Right cardiac atrium (tissue), 5 donors: Measurements from ENCODE around the gene SLAMF6. TPM values are rescaled to one million over a fixed set of nuclear protein-coding genes. Genes with fewer than 3 reads are reported as not detected.
"Not testable (repeated sequence)": the region's sequence is repeated elsewhere in the genome, so short reads cannot be mapped to it uniquely, and the experiment has no call there.

Experiments
- ATAC-seq, 2 donors: fragments of 200-7000 bp; cut with Tn5 transposase; one replicate each; pipeline versions ENCODE4 v1.8.0 to v1.9.1; 2020; ENCODE audit warnings: moderate library complexity in 2 of 2, mild to moderate bottlenecking in 1 of 2
- DNase-seq, 3 donors: peaks; one replicate each; pipeline ENCODE4 v3.0.0-alpha.2; 2020
- H3K27ac ChIP-seq: one replicate; pipeline ENCODE4 v1.5.1; 2013; ENCODE audit warnings: mild to moderate bottlenecking, low read length, control low read depth, moderate library complexity
- H3K27me3 ChIP-seq: one replicate; pipeline ENCODE4 v1.6.1; 2013; ENCODE audit not compliant: control insufficient read depth, insufficient read depth
- H3K4me1 ChIP-seq: one replicate; pipeline ENCODE4 v1.6.1; 2013; ENCODE audit warnings: low read length; ENCODE audit not compliant: control insufficient read depth, insufficient read depth
- H3K4me3 ChIP-seq: one replicate; pipeline ENCODE4 v1.5.1; 2013; ENCODE audit warnings: low read length, control low read depth
- H3K9me3 ChIP-seq: one replicate; pipeline ENCODE4 v1.6.1; 2013; ENCODE audit warnings: low read length; ENCODE audit not compliant: control insufficient read depth
- WGBS: extraction: QIAGEN DNeasy Blood & Tissue Kit; methylation state at CpG from one replicate; pipeline ENCODE4 v1.1.7; 2013; 5-methylcytosine and 5-hydroxymethylcytosine counted together
- intact Hi-C, 4 donors: fragments of 100-400 bp; cut with DNase I; formaldehyde crosslinking; loops; one replicate each; pipeline versions ENCODE4 v1.11.0 to v1.14.0; 2022 to 2023
- polyA plus RNA-seq: library from polyadenylated mRNA; stranded (reverse); fragments of 200-250 nt; gene quantifications from one replicate; pipeline ENCODE4 v1.2.3, GENCODE V29; 2013
- total RNA-seq, 4 donors: library from RNA; stranded (reverse); fragmentation: NEBNext Ultra II Directional; extraction: Animal tissue kit (Norgen Biotek cat#: 25700); gene quantifications; one replicate each; pipeline ENCODE4 v1.2.1, GENCODE V29; 2021
- donor health status: healthy with polysubstance abuse.
- donor health status: DM: no; HTN: yes; CAD: no.
- donor health status: DM: no; HTN: no; CAD: no.
- donor health status: DM: no; HTN: yes; CAD: no; lungs with severe emphysema.
- donor health status: DM: yes; HTN: yes; CAD: no.

The SLAMF6 gene
- total and polyA plus RNA-seq, 5 donors: 0.34 to 0.66 (median 0.42) TPM

GRCh38 chr1:160486453-160486852, 36.6 kb downstream of the SLAMF6 start:
- H3K9me3 ChIP-seq: no peaks in the 10 kb centered on the region
- 50% methylated on average over 4 of the region's 4 CpGs for WGBS
- intact Hi-C loops: no loop called here
- ATAC-seq (no peak), DNase-seq (no peak)
- H3K4me1 ChIP-seq: no peaks in the 10 kb centered on the region
- H3K27ac ChIP-seq: no peak overlapping the region
- H3K27me3 ChIP-seq: no peaks in the 10 kb centered on the region
- no peak overlapping the region for H3K4me3 ChIP-seq

DNA sequence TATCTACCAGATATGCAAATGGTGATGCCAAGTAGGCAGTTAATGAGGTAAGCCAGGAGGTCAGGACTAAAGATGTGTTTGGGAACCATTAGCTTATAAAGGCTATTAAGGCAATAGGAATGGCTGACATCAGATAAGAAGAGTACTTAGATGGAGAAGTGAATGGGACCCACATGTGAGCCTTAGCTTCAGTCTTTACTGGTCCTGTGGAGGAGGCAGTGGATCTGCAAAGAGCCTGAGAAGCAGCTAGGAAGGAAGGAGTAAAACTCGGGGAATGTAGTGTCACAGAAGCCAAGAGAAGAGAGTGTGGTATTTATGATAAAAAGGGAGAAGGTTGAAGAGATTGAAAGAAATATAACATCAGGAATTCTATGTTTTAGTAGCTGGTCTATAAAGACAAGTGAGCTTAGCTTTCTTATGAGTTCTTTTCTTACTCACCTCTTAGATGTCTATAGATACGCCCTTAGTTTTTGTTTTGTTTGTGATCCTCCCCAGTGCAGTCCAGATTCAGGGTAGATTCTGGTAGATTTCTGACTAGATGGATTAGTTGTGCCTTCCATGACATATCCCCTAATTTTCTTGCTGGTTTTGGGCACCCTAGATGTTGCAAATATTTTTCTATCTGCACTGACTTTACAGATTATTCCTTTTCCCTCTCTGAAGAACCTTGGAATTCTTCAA, 39.4 kb downstream of the SLAMF6 start:
- WGBS: 75% methylated on average over 2 of the region's 2 CpGs
- no peaks in the 10 kb centered on the region for H3K9me3 ChIP-seq
- H3K4me3 ChIP-seq: no peak overlapping the region
- no peaks in the 10 kb centered on the region for H3K4me1 ChIP-seq
- no peak overlapping the region for H3K27ac ChIP-seq
- intact Hi-C loops: no loop called here
- no peaks in the 10 kb centered on the region for H3K27me3 ChIP-seq
- no peak for DNase-seq
- ATAC-seq: no peak

DNA sequence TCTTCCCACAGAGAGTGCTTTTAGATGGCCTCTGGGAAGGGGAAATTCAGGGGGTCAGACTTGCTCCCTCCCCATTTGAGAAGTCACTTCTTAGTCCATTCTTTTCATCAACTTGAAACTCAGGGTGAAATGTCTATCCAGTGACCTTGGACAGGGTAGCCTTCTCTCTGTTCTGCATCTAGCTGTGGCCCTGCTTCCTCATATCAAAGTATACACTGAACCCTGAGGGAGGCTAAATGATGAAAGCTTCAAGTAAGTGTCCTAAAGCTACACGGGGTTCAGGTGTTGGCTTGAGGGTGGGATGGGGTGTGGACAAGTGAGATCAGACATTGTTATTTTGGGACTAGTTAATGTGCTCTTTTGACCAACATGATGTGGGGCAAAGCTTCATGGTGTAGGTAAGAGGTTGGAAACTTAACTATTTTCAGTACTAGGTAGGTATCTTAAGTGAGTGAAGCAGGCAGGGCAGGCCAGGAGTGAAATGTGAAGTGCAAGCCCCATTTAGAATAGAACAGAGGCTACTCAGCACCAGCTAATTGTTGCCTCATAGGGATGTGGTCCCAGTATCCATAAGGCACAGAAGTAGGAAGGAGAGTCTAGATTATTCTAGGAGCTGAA, 41.0 kb downstream of the SLAMF6 start:
- Histone ChIP-seq H3K4me3 (no peak overlapping the region), H3K27me3 (no peaks in the 10 kb centered on the region), H3K4me1 (no peaks in the 10 kb centered on the region), H3K9me3 (no peaks in the 10 kb centered on the region), H3K27ac (no peak overlapping the region)
- no peak for DNase-seq
- intact Hi-C loops: no loop called here
- ATAC-seq: no peak
- 57% methylated on average over 1 of the region's 1 CpG for WGBS

GRCh38 chr1:160480781-160481180, 42.3 kb downstream of the SLAMF6 start:
- intact Hi-C loops, H3K4me1 ChIP-seq, H3K4me3 ChIP-seq, ATAC-seq, DNase-seq, H3K27me3 ChIP-seq, H3K9me3 ChIP-seq, H3K27ac ChIP-seq: not testable (repeated sequence)
- WGBS: 82% methylated on average over 7 of the region's 7 CpGs

- DNase-seq, H3K9me3 ChIP-seq, H3K27ac ChIP-seq, H3K4me1 ChIP-seq, H3K27me3 ChIP-seq, H3K4me3 ChIP-seq, intact Hi-C loops, ATAC-seq: not testable (repeated sequence)
- WGBS: 78% methylated on average over 6 of the region's 6 CpGs
Measured at GRCh38 chr1:160479091-160479490, 44.0 kb downstream of the SLAMF6 start.

- WGBS: 85% methylated on average over 1 of the region's 1 CpG
- DNase-seq (no peak), ATAC-seq (no peak)
- no peaks in the 10 kb centered on the region for H3K27me3 ChIP-seq
- H3K4me1 ChIP-seq: no peaks in the 10 kb centered on the region
- no peak overlapping the region for H3K4me3 ChIP-seq
- H3K27ac ChIP-seq: no peak overlapping the region
- intact Hi-C loops: no loop called here
- H3K9me3 ChIP-seq: no peaks in the 10 kb centered on the region
Measured at GRCh38 chr1:160474392-160475242, 48.4 kb downstream of the SLAMF6 start.

DNA sequence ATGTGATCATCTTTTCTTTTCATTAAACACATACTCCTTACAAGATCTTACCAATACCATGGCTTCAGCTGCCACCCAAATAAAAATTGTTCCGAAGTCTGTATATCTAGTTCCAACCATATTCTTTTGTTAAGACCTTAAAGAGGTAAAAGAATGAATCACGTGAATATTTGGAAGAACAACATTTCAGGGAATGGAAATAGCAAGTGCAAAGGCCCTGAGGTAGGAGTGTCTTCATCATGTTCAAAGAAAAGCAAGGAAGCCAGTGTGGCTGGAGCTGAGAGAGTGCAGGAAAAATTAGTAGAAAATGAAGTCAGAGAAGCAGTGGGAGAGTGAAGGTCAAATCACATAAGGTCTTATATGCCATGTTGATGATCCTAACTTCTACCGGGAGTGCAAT, 50.9 kb downstream of the SLAMF6 start:
- no peak overlapping the region for H3K27ac ChIP-seq
- ATAC-seq: no peak

DNA sequence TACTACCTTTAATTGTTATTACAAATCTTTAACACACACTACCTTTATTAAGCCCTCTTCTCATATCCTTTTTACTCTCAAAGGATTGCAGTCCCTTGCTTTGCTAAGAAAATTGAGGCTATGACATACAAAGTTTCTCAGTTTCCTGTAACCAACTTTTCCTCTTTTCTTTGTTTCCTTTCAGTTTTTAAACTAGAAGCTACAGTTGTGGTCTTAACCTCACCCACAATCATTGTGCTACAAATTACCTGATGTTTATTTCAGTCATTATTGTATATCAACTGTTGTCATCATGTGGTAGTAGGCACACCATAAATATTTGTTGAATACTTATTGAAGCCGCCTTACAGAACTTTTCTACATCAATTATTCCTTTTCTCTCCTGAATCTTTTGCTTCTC, 51.8 kb downstream of the SLAMF6 start:
- Histone ChIP-seq H3K4me1 (no peaks in the 10 kb centered on the region), H3K4me3 (no peak overlapping the region), H3K27me3 (no peaks in the 10 kb centered on the region), H3K9me3 (no peaks in the 10 kb centered on the region), H3K27ac (no peak overlapping the region)
- 91% methylated on average over 1 of the region's 1 CpG for WGBS
- ATAC-seq: no peak
- DNase-seq: no peak
- intact Hi-C loops: no loop called here

More for the DNA sequence above, 50.9 kb downstream of the SLAMF6 start:
- Histone ChIP-seq H3K9me3 (no peaks in the 10 kb centered on the region), H3K27me3 (no peaks in the 10 kb centered on the region), H3K4me1 (no peaks in the 10 kb centered on the region), H3K4me3 (no peak overlapping the region)
- WGBS: 87% methylated on average over 3 of the region's 3 CpGs
- DNase-seq: no peak
- intact Hi-C loops: no loop called here

- Histone ChIP-seq H3K4me3 (no peak overlapping the region), H3K4me1 (no peaks in the 10 kb centered on the region), H3K27me3 (no peaks in the 10 kb centered on the region), H3K9me3 (no peaks in the 10 kb centered on the region), H3K27ac (no peak overlapping the region)
- DNase-seq (no peak), ATAC-seq (no peak)
- intact Hi-C loops: no loop called here
Measured at GRCh38 chr1:160467576-160467975, 55.5 kb downstream of the SLAMF6 start.

DNA sequence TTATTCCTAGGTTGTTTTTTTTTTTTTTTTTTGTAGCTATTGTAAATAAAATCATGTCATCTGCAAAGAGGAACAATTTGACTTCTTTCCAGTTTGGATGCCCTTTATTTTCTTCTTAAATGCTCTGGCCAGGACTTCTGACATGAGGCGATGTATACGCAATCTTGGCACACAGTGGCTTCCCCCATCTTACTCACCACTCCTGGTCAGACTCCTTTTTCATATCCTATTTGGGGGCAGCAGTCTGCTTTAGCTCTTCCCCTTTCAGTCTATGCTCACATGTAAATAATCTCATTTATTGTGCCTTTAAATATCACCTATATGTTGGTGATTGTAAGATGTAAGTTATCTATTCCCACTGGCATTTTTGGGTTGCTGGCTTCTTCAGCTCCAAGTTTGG, 56.1 kb downstream of the SLAMF6 start:
- H3K9me3 ChIP-seq: no peaks in the 10 kb centered on the region
- 92% methylated on average over 2 of the region's 2 CpGs for WGBS
- H3K4me3 ChIP-seq: no peak overlapping the region
- H3K27ac ChIP-seq: no peak overlapping the region
- no peaks in the 10 kb centered on the region for H3K27me3 ChIP-seq
- DNase-seq: no peak
- intact Hi-C loops: no loop called here
- no peak for ATAC-seq
- H3K4me1 ChIP-seq: no peaks in the 10 kb centered on the region

DNA sequence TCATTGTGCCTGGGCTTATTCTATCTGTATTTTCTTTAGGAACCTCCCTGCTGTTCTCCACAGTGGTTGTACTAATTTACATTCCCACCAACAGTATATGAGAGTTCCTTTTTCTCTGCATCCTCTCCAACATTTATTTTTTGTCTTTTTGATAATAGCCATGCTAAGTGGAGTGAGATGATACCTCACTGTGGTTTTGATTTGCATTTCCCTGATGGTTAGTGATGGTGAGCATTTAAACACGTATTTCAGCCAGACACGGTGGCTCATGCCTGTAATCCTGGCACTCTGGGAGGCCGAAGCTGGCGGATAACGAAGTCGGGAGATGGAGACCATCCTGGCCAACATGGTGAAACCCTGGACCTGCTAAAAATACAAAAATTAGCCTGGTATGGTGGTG, 57.9 kb downstream of the SLAMF6 start:
- no peak for DNase-seq
- no peak overlapping the region for H3K27ac ChIP-seq
- H3K27me3 ChIP-seq: no peaks in the 10 kb centered on the region
- intact Hi-C loops: no loop called here
- ATAC-seq: no peak
- no peak overlapping the region for H3K4me3 ChIP-seq
- H3K4me1 ChIP-seq: no peaks in the 10 kb centered on the region
- H3K9me3 ChIP-seq: no peaks in the 10 kb centered on the region
- WGBS: 93% methylated on average over 6 of the region's 6 CpGs
